SK-N-SH (cell line): Measurements from ENCODE around the gene NAALADL2. TPM values are rescaled to one million over a fixed set of nuclear protein-coding genes. Genes with fewer than 3 reads are reported as not detected.

Experiments
- CTCF ChIA-PET: fragments of 300-600, 350-600 bp; formaldehyde crosslinking; extraction: SDS; loops from one replicate; lab custom pipeline; 2021; lab: Yijun Ruan, JAX
- POLR2A ChIA-PET: fragments of 350-600 bp; sonication (Branson Sonifier 250); formaldehyde crosslinking; extraction: SDS; loops from one replicate; lab custom pipeline; 2020; ENCODE audit warnings: antibody characterized with exemption, inconsistent platforms; lab: Yijun Ruan, JAX
- DNase-seq: peaks from one replicate; pipeline ENCODE4 v3.0.0; 2012
- H2AFZ ChIP-seq: fragments of 200-600 bp; sonication (generic); 2 replicates; pipeline ENCODE4 v1.8.1; 2016; ENCODE audit warnings: antibody characterized with exemption, mild to moderate bottlenecking, low read depth
- H3F3A ChIP-seq: fragments of 200-600 bp; sonication (generic); replicated peaks from 2 replicates; pipeline ENCODE3; 2016; ENCODE audit warnings: antibody characterized with exemption, mild to moderate bottlenecking; ENCODE audit not compliant: insufficient read depth
- H3K27ac ChIP-seq, 2 experiments: fragments of 200-500 bp in 1 of 2; fragments of 200-600 bp in 1 of 2; sonication (Bioruptor generic) in 1 of 2; sonication (generic), shearing (Covaris generic) in 1 of 2; 2 replicates each; pipeline versions ENCODE4 v1.5.1 to v1.6.1; 2014 to 2016; ENCODE audit warnings: low read depth in 2 of 2, inconsistent platforms in 1 of 2, low read length in 1 of 2, mild to moderate bottlenecking in 1 of 2, mixed read lengths in 1 of 2
- H3K27me3 ChIP-seq: fragments of 200-600 bp; sonication (generic), shearing (Covaris generic); 2 replicates; pipeline ENCODE4 v1.6.1; 2016; ENCODE audit warnings: mixed run types; ENCODE audit not compliant: insufficient read depth
- H3K36me3 ChIP-seq, 2 experiments: fragments of 200-500 bp in 1 of 2; fragments of 200-600 bp in 1 of 2; sonication (Bioruptor generic) in 1 of 2; sonication (generic) in 1 of 2; replicated peaks in 1 of 2; 2 replicates each; pipeline versions ENCODE3 to v1.5.1; 2014 to 2016; ENCODE audit warnings: low read length in 1 of 2, mild to moderate bottlenecking in 1 of 2; ENCODE audit not compliant: insufficient read depth in 2 of 2, control insufficient read depth in 1 of 2
- H3K4me1 ChIP-seq, 2 experiments: fragments of 200-500 bp in 1 of 2; fragments of 200-600 bp in 1 of 2; sonication (Bioruptor generic) in 1 of 2; sonication (generic), shearing (Covaris generic) in 1 of 2; 2 replicates each; pipeline versions ENCODE4 v1.5.1 to v1.6.1; 2014 to 2016; ENCODE audit warnings: low read depth in 1 of 2, low read length in 1 of 2, mixed run types in 1 of 2; ENCODE audit not compliant: insufficient read depth in 2 of 2, control insufficient read depth in 1 of 2
- H3K4me2 ChIP-seq: fragments of 200-600 bp; sonication (generic), shearing (Covaris generic); 2 replicates; pipeline ENCODE4 v1.6.1; 2017; ENCODE audit warnings: mixed run types
- H3K4me3 ChIP-seq, 2 experiments: fragments of 200-500 bp in 1 of 2; fragments of 200-600 bp in 1 of 2; sonication (Bioruptor generic) in 1 of 2; sonication (generic), shearing (Covaris generic) in 1 of 2; 2 replicates each; pipeline versions ENCODE4 v1.5.1 to v1.8.1; 2014 to 2016; ENCODE audit warnings: low read depth in 2 of 2, inconsistent platforms in 1 of 2, low read length in 1 of 2, mild to moderate bottlenecking in 1 of 2, mixed read lengths in 1 of 2, moderate library complexity in 1 of 2
- H3K79me2 ChIP-seq: fragments of 200-600 bp; sonication (generic); 2 replicates; pipeline ENCODE4 v1.8.1; 2017; ENCODE audit warnings: mild to moderate bottlenecking; ENCODE audit not compliant: insufficient read depth
- H3K9ac ChIP-seq: fragments of 200-600 bp; sonication (generic); 2 replicates; pipeline ENCODE4 v1.6.1; 2017; ENCODE audit warnings: mixed run types
- H3K9me2 ChIP-seq: fragments of 200-600 bp; sonication (generic); 2 replicates; pipeline ENCODE4 v1.6.1; 2017; ENCODE audit warnings: mixed run types
- H3K9me3 ChIP-seq: fragments of 200-600 bp; sonication (generic); 2 replicates; pipeline ENCODE4 v1.6.1; 2017; ENCODE audit warnings: mixed run types, mild to moderate bottlenecking, moderate library complexity
- H4K20me1 ChIP-seq: fragments of 200-600 bp; sonication (generic); 2 replicates; pipeline ENCODE4 v1.6.1; 2017; ENCODE audit warnings: mild to moderate bottlenecking, mixed run types; ENCODE audit not compliant: insufficient read depth
- CHD2 ChIP-seq: fragments of 150-350 bp; IDR thresholded peaks from 2 replicates; pipeline ENCODE4 v1.6.1; 2018; ENCODE audit warnings: low read length; ENCODE audit not compliant: partially characterized antibody
- ELF1 ChIP-seq: IDR thresholded peaks from 2 replicates; pipeline ENCODE4 v1.4.0; 2012
- EP300 ChIP-seq, 2 experiments: IDR thresholded peaks; 2 replicates each; pipeline versions ENCODE4 v1.4.0 to v1.6.1; 2012; ENCODE audit warnings: borderline replicate concordance in 1 of 2, low read depth in 1 of 2, low read length in 1 of 2
- FOSL2 ChIP-seq: IDR thresholded peaks from 2 replicates; pipeline ENCODE4 v1.4.0; 2012; ENCODE audit warnings: low read depth, mild to moderate bottlenecking, moderate library complexity, borderline replicate concordance
- FOXJ3 ChIP-seq: sonication (generic); formaldehyde crosslinking; IDR thresholded peaks from 2 replicates; pipeline ENCODE4 v1.5.1; 2020; ENCODE audit warnings: mild to moderate bottlenecking, missing genetic modification reagents
- GABPA ChIP-seq: IDR thresholded peaks from 2 replicates; pipeline ENCODE4 v1.4.0; 2012; ENCODE audit warnings: low read depth, mild to moderate bottlenecking
- JUND ChIP-seq: IDR thresholded peaks from 2 replicates; pipeline ENCODE4 v1.4.0; 2012
- POLR2AphosphoS5 ChIP-seq: IDR thresholded peaks from 2 replicates; pipeline ENCODE4 v1.6.1; 2012; ENCODE audit warnings: low read depth, low read length
- RAD21 ChIP-seq: IDR thresholded peaks from 2 replicates; pipeline ENCODE4 v1.6.1; 2012; ENCODE audit warnings: mild to moderate bottlenecking, low read length
- RCOR1 ChIP-seq: fragments of 150-350 bp; IDR thresholded peaks from 2 replicates; pipeline ENCODE4 v1.6.1; 2017; ENCODE audit warnings: antibody characterized with exemption, low read length
- SMC3 ChIP-seq: IDR thresholded peaks from 2 replicates; pipeline ENCODE4 v1.6.1; 2012; ENCODE audit warnings: low read depth, low read length, improper control_type of control experiment
- TEAD4 ChIP-seq: IDR thresholded peaks from 2 replicates; pipeline ENCODE4 v1.4.0; 2012; ENCODE audit warnings: mild to moderate bottlenecking, borderline replicate concordance; ENCODE audit not compliant: insufficient read depth
- polyA plus RNA-seq, 3 experiments: library from polyadenylated mRNA; depleted of rRNA; stranded (reverse); fragments of >200 nt; gene quantifications; 2 replicates each; pipeline ENCODE4 v1.2.3, GENCODE V29; 2012
- TF ChIP-seq, protein P1 (sequence below): fragments of 150-350 bp; IDR thresholded peaks from 2 replicates; pipeline ENCODE4 v1.6.1; 2017; ENCODE audit warnings: antibody characterized with exemption, low read length, low read depth, borderline replicate concordance
- TF ChIP-seq, protein P2 (sequence below): fragments of 150-350 bp; IDR thresholded peaks from 2 replicates; pipeline ENCODE4 v1.6.1; 2016; ENCODE audit warnings: mild to moderate bottlenecking, low read depth, low read length
- TF ChIP-seq, protein P3 (sequence below): IDR thresholded peaks from 2 replicates; pipeline ENCODE4 v1.4.0; 2012; ENCODE audit warnings: low read depth, borderline replicate concordance
- TF ChIP-seq, protein P4 (sequence below): IDR thresholded peaks from 2 replicates; pipeline ENCODE4; 2012
- TF ChIP-seq, protein P5 (sequence below): fragments of 200-600 bp; sonication (generic); IDR thresholded peaks from 2 replicates; pipeline ENCODE4 v1.6.1; 2017; ENCODE audit warnings: antibody characterized with exemption, mild to moderate bottlenecking, moderate library complexity
- TF ChIP-seq, protein P6 (sequence below): IDR thresholded peaks from 2 replicates; pipeline ENCODE4 v1.4.0; 2012; ENCODE audit warnings: low read depth, borderline replicate concordance

NAALADL2 gene
- polyA plus RNA-seq, 1 of the 3 experiments (the other 2 are of a cell fraction): 1.2 TPM

DNA sequence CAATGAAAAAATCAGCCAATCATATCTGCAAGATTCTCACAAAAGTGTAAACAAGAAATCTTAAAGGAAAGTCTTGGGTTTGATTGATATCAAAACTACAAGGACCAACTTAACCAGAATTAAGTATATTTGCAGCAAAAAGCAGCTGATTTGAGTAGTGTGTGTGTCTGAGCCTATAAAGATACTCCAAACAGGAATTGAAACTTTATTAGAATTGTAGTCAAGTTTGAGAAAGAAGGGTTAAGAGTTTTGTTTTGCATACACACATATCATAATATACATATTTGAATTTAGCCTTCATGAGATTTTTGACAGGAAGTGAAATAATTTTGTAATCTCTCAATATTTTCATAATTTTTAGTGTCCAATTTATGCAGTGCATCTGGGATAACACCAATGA is 300.1 kb downstream of the NAALADL2 start:
- H3K27ac ChIP-seq: no peak overlapping the region
- H3K4me1 ChIP-seq: no peaks in the 10 kb centered on the region
- H3K4me2 ChIP-seq: no peak overlapping the region
- H3K4me3 ChIP-seq: no peak overlapping the region
- no peak for DNase-seq
- no peaks in the 10 kb centered on the region for H3K9me3 ChIP-seq
- no peak overlapping the region for H3K9ac ChIP-seq
- H3K79me2 ChIP-seq: no peaks in the 10 kb centered on the region
- H2AFZ ChIP-seq: no peak overlapping the region
- H3K36me3 ChIP-seq: no peaks in the 10 kb centered on the region
- H3K27me3 ChIP-seq: no peaks in the 10 kb centered on the region
- no peaks in the 10 kb centered on the region for H4K20me1 ChIP-seq
- no peaks in the 10 kb centered on the region for H3F3A ChIP-seq
- H3K9me2 ChIP-seq: no peaks in the 10 kb centered on the region; the same call in 1 of the 2 replicates
- CTCF ChIA-PET: no interaction called here
- TF ChIP-seq, protein P1, sequence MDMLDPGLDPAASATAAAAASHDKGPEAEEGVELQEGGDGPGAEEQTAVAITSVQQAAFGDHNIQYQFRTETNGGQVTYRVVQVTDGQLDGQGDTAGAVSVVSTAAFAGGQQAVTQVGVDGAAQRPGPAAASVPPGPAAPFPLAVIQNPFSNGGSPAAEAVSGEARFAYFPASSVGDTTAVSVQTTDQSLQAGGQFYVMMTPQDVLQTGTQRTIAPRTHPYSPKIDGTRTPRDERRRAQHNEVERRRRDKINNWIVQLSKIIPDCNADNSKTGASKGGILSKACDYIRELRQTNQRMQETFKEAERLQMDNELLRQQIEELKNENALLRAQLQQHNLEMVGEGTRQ: no peak
- TF ChIP-seq CHD2 (no peak), JUND (no peak), EP300 (IDR thresholded peaks at IDR 0.05; ENCODE audit: borderline replicate concordance in 1 of 2, low read depth in 1 of 2, low read length in 1 of 2) (no peak), FOSL2 (no peak), SMC3 (no peak), POLR2AphosphoS5 (no peak), TEAD4 (no peak), FOXJ3 (CRISPR knock-in tag) (no peak), RCOR1 (no peak), ELF1 (no peak), RAD21 (no peak), GABPA (no peak)
- TF ChIP-seq, protein P2, sequence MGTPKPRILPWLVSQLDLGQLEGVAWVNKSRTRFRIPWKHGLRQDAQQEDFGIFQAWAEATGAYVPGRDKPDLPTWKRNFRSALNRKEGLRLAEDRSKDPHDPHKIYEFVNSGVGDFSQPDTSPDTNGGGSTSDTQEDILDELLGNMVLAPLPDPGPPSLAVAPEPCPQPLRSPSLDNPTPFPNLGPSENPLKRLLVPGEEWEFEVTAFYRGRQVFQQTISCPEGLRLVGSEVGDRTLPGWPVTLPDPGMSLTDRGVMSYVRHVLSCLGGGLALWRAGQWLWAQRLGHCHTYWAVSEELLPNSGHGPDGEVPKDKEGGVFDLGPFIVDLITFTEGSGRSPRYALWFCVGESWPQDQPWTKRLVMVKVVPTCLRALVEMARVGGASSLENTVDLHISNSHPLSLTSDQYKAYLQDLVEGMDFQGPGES: no peak
- TF ChIP-seq, protein P3, sequence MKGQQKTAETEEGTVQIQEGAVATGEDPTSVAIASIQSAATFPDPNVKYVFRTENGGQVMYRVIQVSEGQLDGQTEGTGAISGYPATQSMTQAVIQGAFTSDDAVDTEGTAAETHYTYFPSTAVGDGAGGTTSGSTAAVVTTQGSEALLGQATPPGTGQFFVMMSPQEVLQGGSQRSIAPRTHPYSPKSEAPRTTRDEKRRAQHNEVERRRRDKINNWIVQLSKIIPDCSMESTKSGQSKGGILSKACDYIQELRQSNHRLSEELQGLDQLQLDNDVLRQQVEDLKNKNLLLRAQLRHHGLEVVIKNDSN: no peak
- TF ChIP-seq, protein P4, sequence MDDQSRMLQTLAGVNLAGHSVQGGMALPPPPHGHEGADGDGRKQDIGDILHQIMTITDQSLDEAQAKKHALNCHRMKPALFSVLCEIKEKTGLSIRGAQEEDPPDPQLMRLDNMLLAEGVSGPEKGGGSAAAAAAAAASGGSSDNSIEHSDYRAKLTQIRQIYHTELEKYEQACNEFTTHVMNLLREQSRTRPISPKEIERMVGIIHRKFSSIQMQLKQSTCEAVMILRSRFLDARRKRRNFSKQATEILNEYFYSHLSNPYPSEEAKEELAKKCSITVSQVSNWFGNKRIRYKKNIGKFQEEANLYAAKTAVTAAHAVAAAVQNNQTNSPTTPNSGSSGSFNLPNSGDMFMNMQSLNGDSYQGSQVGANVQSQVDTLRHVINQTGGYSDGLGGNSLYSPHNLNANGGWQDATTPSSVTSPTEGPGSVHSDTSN: no peak
- TF ChIP-seq, protein P5, sequence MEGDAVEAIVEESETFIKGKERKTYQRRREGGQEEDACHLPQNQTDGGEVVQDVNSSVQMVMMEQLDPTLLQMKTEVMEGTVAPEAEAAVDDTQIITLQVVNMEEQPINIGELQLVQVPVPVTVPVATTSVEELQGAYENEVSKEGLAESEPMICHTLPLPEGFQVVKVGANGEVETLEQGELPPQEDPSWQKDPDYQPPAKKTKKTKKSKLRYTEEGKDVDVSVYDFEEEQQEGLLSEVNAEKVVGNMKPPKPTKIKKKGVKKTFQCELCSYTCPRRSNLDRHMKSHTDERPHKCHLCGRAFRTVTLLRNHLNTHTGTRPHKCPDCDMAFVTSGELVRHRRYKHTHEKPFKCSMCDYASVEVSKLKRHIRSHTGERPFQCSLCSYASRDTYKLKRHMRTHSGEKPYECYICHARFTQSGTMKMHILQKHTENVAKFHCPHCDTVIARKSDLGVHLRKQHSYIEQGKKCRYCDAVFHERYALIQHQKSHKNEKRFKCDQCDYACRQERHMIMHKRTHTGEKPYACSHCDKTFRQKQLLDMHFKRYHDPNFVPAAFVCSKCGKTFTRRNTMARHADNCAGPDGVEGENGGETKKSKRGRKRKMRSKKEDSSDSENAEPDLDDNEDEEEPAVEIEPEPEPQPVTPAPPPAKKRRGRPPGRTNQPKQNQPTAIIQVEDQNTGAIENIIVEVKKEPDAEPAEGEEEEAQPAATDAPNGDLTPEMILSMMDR: no peak
- TF ChIP-seq, protein P6, sequence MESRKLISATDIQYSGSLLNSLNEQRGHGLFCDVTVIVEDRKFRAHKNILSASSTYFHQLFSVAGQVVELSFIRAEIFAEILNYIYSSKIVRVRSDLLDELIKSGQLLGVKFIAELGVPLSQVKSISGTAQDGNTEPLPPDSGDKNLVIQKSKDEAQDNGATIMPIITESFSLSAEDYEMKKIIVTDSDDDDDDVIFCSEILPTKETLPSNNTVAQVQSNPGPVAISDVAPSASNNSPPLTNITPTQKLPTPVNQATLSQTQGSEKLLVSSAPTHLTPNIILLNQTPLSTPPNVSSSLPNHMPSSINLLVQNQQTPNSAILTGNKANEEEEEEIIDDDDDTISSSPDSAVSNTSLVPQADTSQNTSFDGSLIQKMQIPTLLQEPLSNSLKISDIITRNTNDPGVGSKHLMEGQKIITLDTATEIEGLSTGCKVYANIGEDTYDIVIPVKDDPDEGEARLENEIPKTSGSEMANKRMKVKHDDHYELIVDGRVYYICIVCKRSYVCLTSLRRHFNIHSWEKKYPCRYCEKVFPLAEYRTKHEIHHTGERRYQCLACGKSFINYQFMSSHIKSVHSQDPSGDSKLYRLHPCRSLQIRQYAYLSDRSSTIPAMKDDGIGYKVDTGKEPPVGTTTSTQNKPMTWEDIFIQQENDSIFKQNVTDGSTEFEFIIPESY: no peak
- TF ChIP-seq, all 33 proteins: peak for 0
- POLR2A ChIA-PET: no interaction called here
